ENCODE measurements around the gene OS9. TPM values are rescaled to one million over a fixed set of nuclear protein-coding genes. Genes with fewer than 3 reads are reported as not detected.

Gene OS9
- total and polyA plus RNA-seq, 4 donors, result 136 to 357 (median 216) TPM

GRCh38 chr12:57700317-57700716, 6.4 kb downstream of the OS9 start (continued):
- no peak for TF ChIP-seq YY1 (IDR thresholded peaks at IDR 0.05)
- TF ChIP-seq FOXA2 (IDR thresholded peaks at IDR 0.05), result no peak

- no peaks in the 10 kb centered on the region for H3K4me1 ChIP-seq (ENCODE audit: control insufficient read depth in 4 of 4, insufficient read depth in 4 of 4, low read length in 3 of 4)
- DNase-seq (ENCODE audit: low spot score), result no peak
- peaks cover 6 to 29% (median 14%) of the 10 kb centered on the region in 4 donors for H3K36me3 ChIP-seq (ENCODE audit: control insufficient read depth in 4 of 4, insufficient read depth in 3 of 4, low read depth in 1 of 4, low read length in 3 of 4)
- H3K27ac ChIP-seq (ENCODE audit: low read depth in 1 of 2, low read length in 2 of 2), result no peak overlapping the region
- H3K9ac ChIP-seq (ENCODE audit: low read depth in 1 of 2, low read length in 2 of 2), result no peak overlapping the region
- WGBS, result 96% methylated on average over 3 of the region's 3 CpGs
- H3K27me3 ChIP-seq (ENCODE audit: control insufficient read depth in 4 of 4, insufficient read depth in 4 of 4, low read length in 3 of 4), result no peaks in the 10 kb centered on the region
- TF ChIP-seq ZBTB33 (IDR thresholded peaks at IDR 0.05) (no peak), REST (IDR thresholded peaks at IDR 0.05) (no peak), GABPA (IDR thresholded peaks at IDR 0.05 in 1 of 2, conservative IDR thresholded peaks at IDR 0.05 in 1 of 2) (no peak), EGR1 (IDR thresholded peaks at IDR 0.05; ENCODE audit: low read depth in 2 of 2) (no peak), HNF4A (conservative IDR thresholded peaks at IDR 0.05) (no peak), RXRA (IDR thresholded peaks at IDR 0.05) (no peak), ATF3 (IDR thresholded peaks at IDR 0.05) (no peak), RAD21 (IDR thresholded peaks at IDR 0.05) (no peak), CTCF (IDR thresholded peaks at IDR 0.05; ENCODE audit: low read depth, low read length, missing input control) (no peak), SP1 (IDR thresholded peaks at IDR 0.05) (no peak), FOXA1 (IDR thresholded peaks at IDR 0.05) (no peak), FOXA2 (IDR thresholded peaks at IDR 0.05) (no peak), YY1 (IDR thresholded peaks at IDR 0.05) (no peak), NR2F2 (IDR thresholded peaks at IDR 0.05) (no peak), HNF4G (IDR thresholded peaks at IDR 0.05) (no peak), TAF1 (conservative IDR thresholded peaks at IDR 0.05) (no peak), JUND (IDR thresholded peaks at IDR 0.05) (no peak), MAX (IDR thresholded peaks at IDR 0.05) (no peak)
- no peaks in the 10 kb centered on the region for H3K9me3 ChIP-seq (ENCODE audit: control insufficient read depth in 4 of 4, low read length in 3 of 4)
- H3K4me3 ChIP-seq (ENCODE audit: low read depth in 1 of 3, low read length in 3 of 3), result no peak overlapping the region
Observed at GRCh38 chr12:57707250-57707649, 13.3 kb downstream of the OS9 start.
